Transverse colon (tissue), 4 donors: ENCODE data around the gene BBX.

Experiments used
- CTCF ChIP-seq, 5 experiments: fragments of 200-600 bp in 3 of 5; fragments of 450-650 bp in 2 of 5; sonication (generic) in 3 of 5; IDR thresholded peaks; 1 replicate in 2 of 5; 2 replicates in 3 of 5; pipeline ENCODE4 v1.5.1; 2016 to 2017; ENCODE audit warnings: antibody characterized with exemption in 5 of 5, inconsistent platforms in 3 of 5, mild to moderate bottlenecking in 2 of 5, moderate library complexity in 1 of 5
- POLR2A ChIP-seq: fragments of 450-650 bp; IDR thresholded peaks from one replicate; pipeline ENCODE4 v1.6.1; 2016; ENCODE audit warnings: antibody characterized with exemption, mild to moderate bottlenecking, moderate library complexity
- POLR2AphosphoS5 ChIP-seq, 3 donors: sonication (generic); formaldehyde crosslinking; IDR thresholded peaks; one replicate each; pipeline ENCODE4 v1.6.1; 2016; ENCODE audit warnings: antibody characterized with exemption in 3 of 3

- no peak for TF ChIP-seq POLR2A
- TF ChIP-seq CTCF (IDR thresholded peaks at IDR 0.05), result no peak
- no peak for TF ChIP-seq POLR2AphosphoS5 (IDR thresholded peaks at IDR 0.05)
These were observed 81.5 kb downstream of the BBX start for GRCh38 chr3:107604057-107604822.
